Uterus (tissue), 2 donors: ENCODE measurements around the gene ANKRD33B.

Experiments
- POLR2A ChIP-seq, 2 donors: fragments of 450-650 bp; IDR thresholded peaks; one replicate each; pipeline ENCODE4 v1.6.1; 2016; ENCODE audit warnings: antibody characterized with exemption in 2 of 2, mild to moderate bottlenecking in 1 of 2, moderate library complexity in 1 of 2
- TF ChIP-seq, protein P1 (sequence below), 4 experiments: fragments of 200-600 bp in 2 of 4; fragments of 450-650 bp in 2 of 4; sonication (generic) in 2 of 4; IDR thresholded peaks; one replicate each; pipeline ENCODE4 v1.5.1; 2016 to 2019; ENCODE audit warnings: antibody characterized with exemption in 4 of 4, mild to moderate bottlenecking in 2 of 4, moderate library complexity in 1 of 4

DNA sequence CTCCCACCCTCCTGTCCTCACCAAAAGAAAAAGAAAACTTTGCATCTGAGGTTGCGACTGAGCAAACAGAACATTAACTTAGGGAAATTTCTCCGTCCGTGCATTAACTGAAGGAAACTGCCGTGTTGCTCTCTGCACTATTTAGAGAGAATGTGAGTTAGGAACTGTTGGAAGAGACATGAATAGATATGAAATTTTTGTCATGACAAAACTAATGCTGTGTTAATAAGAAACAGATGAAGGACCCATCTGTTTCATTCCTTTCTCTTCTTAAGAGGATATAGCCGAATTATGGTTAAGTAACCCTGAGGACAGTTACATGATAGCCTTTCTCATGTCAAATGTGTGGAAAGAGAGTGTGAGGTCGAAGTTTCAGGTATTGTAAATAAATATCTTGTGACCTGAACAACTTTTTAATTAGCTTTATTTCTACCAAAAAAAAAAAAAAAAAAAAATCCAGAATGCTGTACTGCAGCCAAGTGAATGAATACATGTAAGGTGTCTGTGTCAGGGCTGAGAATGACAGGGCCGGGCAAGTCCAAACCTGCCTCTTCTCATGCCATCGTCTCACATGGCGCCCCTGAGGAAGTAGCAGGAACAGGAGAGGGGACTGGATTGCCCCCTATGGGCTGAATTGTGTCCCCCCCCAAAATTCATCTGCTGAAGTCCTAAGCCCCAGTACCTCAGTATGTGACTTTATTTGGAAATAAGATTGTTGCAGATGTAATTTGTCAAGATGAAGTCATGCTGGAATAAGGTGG is 35.6 kb upstream of the ANKRD33B start:
- TF ChIP-seq, protein P1, sequence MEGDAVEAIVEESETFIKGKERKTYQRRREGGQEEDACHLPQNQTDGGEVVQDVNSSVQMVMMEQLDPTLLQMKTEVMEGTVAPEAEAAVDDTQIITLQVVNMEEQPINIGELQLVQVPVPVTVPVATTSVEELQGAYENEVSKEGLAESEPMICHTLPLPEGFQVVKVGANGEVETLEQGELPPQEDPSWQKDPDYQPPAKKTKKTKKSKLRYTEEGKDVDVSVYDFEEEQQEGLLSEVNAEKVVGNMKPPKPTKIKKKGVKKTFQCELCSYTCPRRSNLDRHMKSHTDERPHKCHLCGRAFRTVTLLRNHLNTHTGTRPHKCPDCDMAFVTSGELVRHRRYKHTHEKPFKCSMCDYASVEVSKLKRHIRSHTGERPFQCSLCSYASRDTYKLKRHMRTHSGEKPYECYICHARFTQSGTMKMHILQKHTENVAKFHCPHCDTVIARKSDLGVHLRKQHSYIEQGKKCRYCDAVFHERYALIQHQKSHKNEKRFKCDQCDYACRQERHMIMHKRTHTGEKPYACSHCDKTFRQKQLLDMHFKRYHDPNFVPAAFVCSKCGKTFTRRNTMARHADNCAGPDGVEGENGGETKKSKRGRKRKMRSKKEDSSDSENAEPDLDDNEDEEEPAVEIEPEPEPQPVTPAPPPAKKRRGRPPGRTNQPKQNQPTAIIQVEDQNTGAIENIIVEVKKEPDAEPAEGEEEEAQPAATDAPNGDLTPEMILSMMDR (IDR thresholded peaks at IDR 0.05), result no peak
- no peak for TF ChIP-seq POLR2A (IDR thresholded peaks at IDR 0.05)
